ENCODE data around the gene DMRT2. TPM values are rescaled to one million over a fixed set of nuclear protein-coding genes. Genes with fewer than 3 reads are reported as not detected.

The DMRT2 gene
- total RNA-seq = not detected in 2 replicates

DNA sequence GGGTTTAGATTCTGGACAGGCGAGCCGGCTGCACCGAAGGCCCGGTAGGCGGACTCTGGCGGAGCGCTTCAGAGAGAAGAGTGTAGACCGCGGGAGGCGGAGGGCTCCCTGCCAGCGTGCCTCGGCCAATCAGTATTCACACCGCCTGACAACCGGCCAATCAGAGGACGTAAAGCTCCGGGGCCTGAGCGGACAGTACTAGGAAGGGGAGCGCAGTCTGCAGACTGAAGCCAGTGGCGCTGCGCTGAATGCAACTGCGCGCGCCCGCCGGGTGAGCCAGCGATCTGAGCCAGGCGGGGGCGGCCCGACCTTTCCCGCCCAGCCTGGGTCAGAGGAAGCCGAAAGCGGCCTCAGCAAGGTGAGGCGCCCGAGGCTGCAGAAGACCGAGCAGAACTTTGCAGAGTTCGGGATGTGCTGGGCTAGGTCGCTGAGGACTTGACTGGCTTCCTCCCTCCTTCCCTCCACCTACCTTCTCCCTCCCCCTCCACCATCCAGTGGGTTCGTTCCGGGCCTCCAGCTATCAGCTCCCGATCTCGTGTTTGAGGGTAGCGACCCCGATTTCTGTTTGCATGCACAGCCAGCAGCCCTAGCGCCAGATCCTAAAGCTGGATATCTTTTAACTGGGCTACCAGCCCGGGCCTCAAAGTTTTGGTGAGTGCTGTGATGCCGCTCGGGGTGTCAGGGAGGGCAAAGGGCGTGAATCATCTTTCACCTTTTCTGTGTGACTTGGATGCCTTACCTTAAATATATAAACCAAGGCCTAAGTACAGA lies at the start of gene DMRT2:
Gene DMRT2 (plus strand): TSS at position 233 of the 771 bp plus-strand sequence. CDS start 1,257 bp downstream, outside the sequence.

Small RNA genes lying within 50 kb of the gene (small RNA-seq; reads per million reads assigned to genes)
- gene RNU6-1073P = not detected

Other genes starting within 250 kb of the DMRT2 start
- gene DMRT1, start 208.7 kb upstream of the DMRT2 start, total RNA-seq = 0.19 and 0.33 TPM in 2 replicates
- not detected in 2 replicates for gene DMRT3, start 73.7 kb upstream of the DMRT2 start, total RNA-seq